ENCODE results near the gene VPS41.

VPS41 gene

GRCh38 chr7:38834357-38834756 lies 74.6 kb downstream of the VPS41 start:
- peaks cover 4% of the 10 kb centered on the region; the same call in 1 of the 2 replicates for H3K36me3 ChIP-seq (ENCODE audit: insufficient read depth, low read length)
- H3K4me1 ChIP-seq (ENCODE audit: insufficient read depth, low read length, poor library complexity, severe bottlenecking): no peaks in the 10 kb centered on the region
- H2AFZ ChIP-seq (ENCODE audit: low read length): no peak overlapping the region
- H3K79me2 ChIP-seq (ENCODE audit: insufficient read depth, low read length): no peaks in the 10 kb centered on the region
- H3K27me3 ChIP-seq (ENCODE audit: insufficient read depth, low read length, poor library complexity, severe bottlenecking): no peaks in the 10 kb centered on the region
- H3K4me3 ChIP-seq (ENCODE audit: low read length, poor library complexity, severe bottlenecking): no peak overlapping the region
- no peaks in the 10 kb centered on the region for H3K9me3 ChIP-seq (ENCODE audit: insufficient read depth, low read depth, low read length)
- H3F3A ChIP-seq (ENCODE audit: low read depth): no peaks in the 10 kb centered on the region
- H3K9ac ChIP-seq (ENCODE audit: low read depth, low read length, poor library complexity, severe bottlenecking): no peak overlapping the region
- no peak overlapping the region for H3K4me2 ChIP-seq (ENCODE audit: low read depth, low read length, poor library complexity, severe bottlenecking)
- H3K9me2 ChIP-seq (replicated peaks; ENCODE audit: low read depth, low read length): no peaks in the 10 kb centered on the region
- H4K20me1 ChIP-seq (ENCODE audit: insufficient read depth, low read length, poor library complexity, severe bottlenecking): no peaks in the 10 kb centered on the region
- TF ChIP-seq EZH2phosphoT487 (IDR thresholded peaks at IDR 0.05; ENCODE audit: borderline replicate concordance): no peak
- TF ChIP-seq, protein P1, sequence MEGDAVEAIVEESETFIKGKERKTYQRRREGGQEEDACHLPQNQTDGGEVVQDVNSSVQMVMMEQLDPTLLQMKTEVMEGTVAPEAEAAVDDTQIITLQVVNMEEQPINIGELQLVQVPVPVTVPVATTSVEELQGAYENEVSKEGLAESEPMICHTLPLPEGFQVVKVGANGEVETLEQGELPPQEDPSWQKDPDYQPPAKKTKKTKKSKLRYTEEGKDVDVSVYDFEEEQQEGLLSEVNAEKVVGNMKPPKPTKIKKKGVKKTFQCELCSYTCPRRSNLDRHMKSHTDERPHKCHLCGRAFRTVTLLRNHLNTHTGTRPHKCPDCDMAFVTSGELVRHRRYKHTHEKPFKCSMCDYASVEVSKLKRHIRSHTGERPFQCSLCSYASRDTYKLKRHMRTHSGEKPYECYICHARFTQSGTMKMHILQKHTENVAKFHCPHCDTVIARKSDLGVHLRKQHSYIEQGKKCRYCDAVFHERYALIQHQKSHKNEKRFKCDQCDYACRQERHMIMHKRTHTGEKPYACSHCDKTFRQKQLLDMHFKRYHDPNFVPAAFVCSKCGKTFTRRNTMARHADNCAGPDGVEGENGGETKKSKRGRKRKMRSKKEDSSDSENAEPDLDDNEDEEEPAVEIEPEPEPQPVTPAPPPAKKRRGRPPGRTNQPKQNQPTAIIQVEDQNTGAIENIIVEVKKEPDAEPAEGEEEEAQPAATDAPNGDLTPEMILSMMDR (conservative IDR thresholded peaks at IDR 0.05; ENCODE audit: low read length): no peak

GRCh38 chr7:38833329-38833728 lies 75.7 kb downstream of the VPS41 start:
- Histone ChIP-seq H3K79me2 (ENCODE audit: insufficient read depth, low read length) (no peaks in the 10 kb centered on the region), H3K4me3 (ENCODE audit: low read length, poor library complexity, severe bottlenecking) (no peak overlapping the region), H4K20me1 (ENCODE audit: insufficient read depth, low read length, poor library complexity, severe bottlenecking) (no peaks in the 10 kb centered on the region), H3K4me1 (ENCODE audit: insufficient read depth, low read length, poor library complexity, severe bottlenecking) (no peaks in the 10 kb centered on the region), H2AFZ (ENCODE audit: low read length) (no peak overlapping the region), H3K9me3 (ENCODE audit: insufficient read depth, low read depth, low read length) (no peaks in the 10 kb centered on the region), H3K36me3 (ENCODE audit: insufficient read depth, low read length) (peaks cover 5% of the 10 kb centered on the region; the same call in 1 of the 2 replicates), H3K9ac (ENCODE audit: low read depth, low read length, poor library complexity, severe bottlenecking) (no peak overlapping the region), H3K27me3 (ENCODE audit: insufficient read depth, low read length, poor library complexity, severe bottlenecking) (no peaks in the 10 kb centered on the region), H3F3A (ENCODE audit: low read depth) (no peaks in the 10 kb centered on the region), H3K9me2 (replicated peaks; ENCODE audit: low read depth, low read length) (no peaks in the 10 kb centered on the region), H3K4me2 (ENCODE audit: low read depth, low read length, poor library complexity, severe bottlenecking) (no peak overlapping the region)
- TF ChIP-seq, protein P1 (conservative IDR thresholded peaks at IDR 0.05; ENCODE audit: low read length): no peak
- TF ChIP-seq EZH2phosphoT487 (IDR thresholded peaks at IDR 0.05; ENCODE audit: borderline replicate concordance): no peak

DNA sequence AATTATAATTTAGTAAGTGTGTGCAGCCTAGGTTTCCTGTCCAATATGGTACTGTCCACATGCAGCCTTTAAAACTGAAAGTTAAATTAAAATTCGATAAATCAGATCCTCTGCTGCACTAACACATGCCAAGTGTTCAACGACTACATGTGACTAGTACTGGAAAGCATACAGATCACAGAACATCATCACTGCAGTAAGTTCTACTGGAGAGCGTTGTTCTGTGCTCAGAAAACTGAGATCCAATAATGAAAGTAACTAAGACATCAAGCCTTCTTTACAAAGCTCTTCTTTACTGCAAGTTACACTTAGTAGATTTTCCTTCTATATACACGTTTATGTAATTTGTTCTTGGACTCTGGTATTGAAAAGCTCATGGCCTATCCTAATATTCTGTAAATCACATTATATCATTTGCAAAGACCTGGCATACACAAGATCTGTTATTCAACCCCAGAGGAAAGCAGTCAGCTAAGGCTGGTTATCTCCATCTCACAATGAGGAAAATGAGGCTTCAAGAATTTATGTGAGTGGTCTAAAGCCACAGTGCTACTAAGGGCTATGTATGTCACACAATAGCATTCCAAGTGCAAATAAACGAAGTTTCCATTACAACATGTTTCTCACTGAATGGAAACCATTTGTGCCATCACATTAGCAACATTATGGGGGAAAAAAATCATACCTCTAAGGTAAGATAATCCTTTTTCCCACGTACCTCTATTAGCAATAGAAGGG lies 77.6 kb downstream of the VPS41 start:
- Histone ChIP-seq H3F3A (ENCODE audit: low read depth) (no peaks in the 10 kb centered on the region), H2AFZ (ENCODE audit: low read length) (no peak overlapping the region), H3K36me3 (ENCODE audit: insufficient read depth, low read length) (peaks cover 5% of the 10 kb centered on the region; the same call in 1 of the 2 replicates), H3K9me3 (ENCODE audit: insufficient read depth, low read depth, low read length) (no peaks in the 10 kb centered on the region), H3K4me3 (ENCODE audit: low read length, poor library complexity, severe bottlenecking) (no peak overlapping the region), H3K4me2 (ENCODE audit: low read depth, low read length, poor library complexity, severe bottlenecking) (no peak overlapping the region), H3K9ac (ENCODE audit: low read depth, low read length, poor library complexity, severe bottlenecking) (no peak overlapping the region), H3K9me2 (replicated peaks; ENCODE audit: low read depth, low read length) (no peaks in the 10 kb centered on the region), H3K79me2 (ENCODE audit: insufficient read depth, low read length) (no peaks in the 10 kb centered on the region), H3K4me1 (ENCODE audit: insufficient read depth, low read length, poor library complexity, severe bottlenecking) (no peaks in the 10 kb centered on the region), H3K27me3 (ENCODE audit: insufficient read depth, low read length, poor library complexity, severe bottlenecking) (no peaks in the 10 kb centered on the region), H4K20me1 (ENCODE audit: insufficient read depth, low read length, poor library complexity, severe bottlenecking) (no peaks in the 10 kb centered on the region)
- no peak for TF ChIP-seq EZH2phosphoT487 (IDR thresholded peaks at IDR 0.05; ENCODE audit: borderline replicate concordance)
- TF ChIP-seq, protein P1 (conservative IDR thresholded peaks at IDR 0.05; ENCODE audit: low read length): no peak

Data from Loucy (cell line).